Thoracic aorta (tissue), 2 donors: ENCODE data around the gene DDX47. TPM values are rescaled to one million over a fixed set of nuclear protein-coding genes. Genes with fewer than 3 reads are reported as not detected.
"Not testable (repeated sequence)": the region's sequence is repeated elsewhere in the genome, so short reads cannot be mapped to it uniquely, and the experiment has no call there.

Experiments used
- ATAC-seq: fragments of 150-250 bp; one replicate; pipeline ENCODE4 v1.8.0; 2017; ENCODE audit warnings: low read depth; ENCODE audit not compliant: insufficient number of reproducible peaks, low FRiP score
- DNase-seq: peaks from one replicate; pipeline ENCODE4 v3.0.0-alpha.2; 2020; ENCODE audit warnings: low spot score
- H3K27ac ChIP-seq, 2 donors: fragments of 200-600 bp; sonication (generic); 1 replicate in 1 of 2; 2 replicates in 1 of 2; pipeline ENCODE4 v1.5.1; 2016; ENCODE audit warnings: mild to moderate bottlenecking in 2 of 2, moderate library complexity in 2 of 2
- H3K27me3 ChIP-seq: fragments of 200-600 bp; sonication (generic); replicated peaks from 2 replicates; pipeline ENCODE4 v1.6.0; 2016; ENCODE audit warnings: mild to moderate bottlenecking; ENCODE audit not compliant: insufficient read depth
- H3K36me3 ChIP-seq: fragments of 200-600 bp; sonication (generic); one replicate; pipeline ENCODE4 v1.5.1; 2016
- H3K4me1 ChIP-seq, 2 donors: fragments of 200-600 bp; sonication (generic); 1 replicate in 1 of 2; 2 replicates in 1 of 2; pipeline versions ENCODE4 v1.5.1 to v1.6.0; 2016; ENCODE audit warnings: low read depth in 2 of 2, mild to moderate bottlenecking in 1 of 2; ENCODE audit not compliant: control insufficient read depth in 1 of 2
- H3K4me3 ChIP-seq: fragments of 200-600 bp; sonication (generic); 2 replicates; pipeline ENCODE4 v1.5.1; 2016; ENCODE audit warnings: mild to moderate bottlenecking
- H3K9me3 ChIP-seq: fragments of 200-600 bp; sonication (generic); 2 replicates; pipeline ENCODE4 v1.5.1; 2016
- total RNA-seq, 2 donors: library from RNA; depleted of rRNA; stranded (reverse); fragments of >200 nt; gene quantifications; one replicate each; pipeline versions ENCODE4 v1.1.0 to v1.2.3, GENCODE V29; 2016
- TF ChIP-seq, protein P1 (sequence below): fragments of 200-600 bp; sonication (generic); IDR thresholded peaks from one replicate; pipeline ENCODE4 v1.5.1; 2019; ENCODE audit warnings: antibody characterized with exemption

The DDX47 gene
- total RNA-seq, 2 donors from 2014 or later = 43.5 to 51.1 TPM

GRCh38 chr12:12817616-12818015 lies 4.5 kb downstream of the DDX47 start:
- no peak overlapping the region for H3K27ac ChIP-seq
- no peaks in the 10 kb centered on the region for H3K9me3 ChIP-seq
- ATAC-seq (no peak), DNase-seq (no peak)
- no peaks in the 10 kb centered on the region for H3K27me3 ChIP-seq
- no peak overlapping the region for H3K4me3 ChIP-seq
- H3K36me3 ChIP-seq = peaks cover 10% of the 10 kb centered on the region
- TF ChIP-seq, protein P1, sequence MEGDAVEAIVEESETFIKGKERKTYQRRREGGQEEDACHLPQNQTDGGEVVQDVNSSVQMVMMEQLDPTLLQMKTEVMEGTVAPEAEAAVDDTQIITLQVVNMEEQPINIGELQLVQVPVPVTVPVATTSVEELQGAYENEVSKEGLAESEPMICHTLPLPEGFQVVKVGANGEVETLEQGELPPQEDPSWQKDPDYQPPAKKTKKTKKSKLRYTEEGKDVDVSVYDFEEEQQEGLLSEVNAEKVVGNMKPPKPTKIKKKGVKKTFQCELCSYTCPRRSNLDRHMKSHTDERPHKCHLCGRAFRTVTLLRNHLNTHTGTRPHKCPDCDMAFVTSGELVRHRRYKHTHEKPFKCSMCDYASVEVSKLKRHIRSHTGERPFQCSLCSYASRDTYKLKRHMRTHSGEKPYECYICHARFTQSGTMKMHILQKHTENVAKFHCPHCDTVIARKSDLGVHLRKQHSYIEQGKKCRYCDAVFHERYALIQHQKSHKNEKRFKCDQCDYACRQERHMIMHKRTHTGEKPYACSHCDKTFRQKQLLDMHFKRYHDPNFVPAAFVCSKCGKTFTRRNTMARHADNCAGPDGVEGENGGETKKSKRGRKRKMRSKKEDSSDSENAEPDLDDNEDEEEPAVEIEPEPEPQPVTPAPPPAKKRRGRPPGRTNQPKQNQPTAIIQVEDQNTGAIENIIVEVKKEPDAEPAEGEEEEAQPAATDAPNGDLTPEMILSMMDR = no peak
- peaks cover 28 to 37% of the 10 kb centered on the region in 2 donors for H3K4me1 ChIP-seq

DNA sequence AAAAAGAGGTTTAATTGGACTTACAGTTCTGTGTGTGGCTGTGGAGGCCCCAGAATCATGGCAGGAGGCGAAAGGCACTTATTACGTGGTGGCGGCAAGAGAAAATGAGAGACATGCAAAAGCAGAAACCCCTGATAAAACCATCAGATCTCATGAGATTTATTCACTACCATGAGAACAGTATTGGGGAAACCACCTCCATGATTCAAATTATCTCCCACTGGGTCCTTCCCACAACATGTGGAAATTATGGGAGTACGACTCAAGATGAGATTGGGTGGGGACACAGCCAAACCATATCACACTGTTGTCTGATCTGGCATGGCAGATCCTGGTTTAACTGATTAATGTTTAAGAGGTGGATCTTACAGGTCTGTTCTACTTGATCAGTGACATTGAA lies 5.6 kb downstream of the DDX47 start:
- peak overlapping the region; percentile 21 to 69 for H3K27ac ChIP-seq
- TF ChIP-seq, protein P1 = no peak
- peaks cover 21% of the 10 kb centered on the region for H3K36me3 ChIP-seq
- DNase-seq (no peak), ATAC-seq (no peak)
- peaks cover 27 to 37% of the 10 kb centered on the region in 2 donors for H3K4me1 ChIP-seq
- H3K27me3 ChIP-seq = no peaks in the 10 kb centered on the region
- H3K4me3 ChIP-seq = no peak overlapping the region
- H3K9me3 ChIP-seq = no peaks in the 10 kb centered on the region

DNA sequence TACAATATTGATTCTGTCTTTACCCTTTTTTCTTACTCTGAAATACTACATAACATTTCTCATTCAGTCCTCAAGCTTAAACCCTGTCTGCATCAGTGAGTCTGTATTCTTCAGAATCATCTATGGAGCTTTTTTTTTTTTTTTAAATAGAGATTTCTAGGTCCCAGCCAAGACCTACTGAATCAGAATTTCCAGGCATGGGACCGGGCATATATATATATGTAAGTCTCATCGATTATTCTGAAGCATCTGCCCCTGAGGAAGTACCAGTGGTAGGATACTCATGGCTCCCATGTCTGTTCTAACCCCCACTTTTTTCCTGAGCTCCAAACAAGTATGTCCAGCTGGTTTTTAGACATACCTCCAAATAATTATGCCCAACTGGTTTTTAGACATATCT lies 6.1 kb downstream of the DDX47 start:
- Histone ChIP-seq H3K4me3 (no peak overlapping the region), H3K4me1 (peaks cover 22 to 31% of the 10 kb centered on the region in 2 donors), H3K27ac (peak overlapping the region; percentile 21 to 69), H3K27me3 (no peaks in the 10 kb centered on the region), H3K9me3 (no peaks in the 10 kb centered on the region), H3K36me3 (peaks cover 26% of the 10 kb centered on the region)
- TF ChIP-seq, protein P1 = no peak
- ATAC-seq (no peak), DNase-seq (no peak)

- Histone ChIP-seq H3K9me3 (no peaks in the 10 kb centered on the region), H3K4me3 (peak overlapping the region; percentile 23), H3K27ac (peak overlapping the region; percentile 21 to 69), H3K4me1 (peaks cover 16 to 25% of the 10 kb centered on the region in 2 donors), H3K36me3 (peaks cover 30% of the 10 kb centered on the region), H3K27me3 (no peaks in the 10 kb centered on the region)
- DNase-seq (peak; percentile 19), ATAC-seq (peak; percentile 69)
- TF ChIP-seq, protein P1 = no peak
Observed at GRCh38 chr12:12819752-12820311, 6.7 kb downstream of the DDX47 start.

DNA sequence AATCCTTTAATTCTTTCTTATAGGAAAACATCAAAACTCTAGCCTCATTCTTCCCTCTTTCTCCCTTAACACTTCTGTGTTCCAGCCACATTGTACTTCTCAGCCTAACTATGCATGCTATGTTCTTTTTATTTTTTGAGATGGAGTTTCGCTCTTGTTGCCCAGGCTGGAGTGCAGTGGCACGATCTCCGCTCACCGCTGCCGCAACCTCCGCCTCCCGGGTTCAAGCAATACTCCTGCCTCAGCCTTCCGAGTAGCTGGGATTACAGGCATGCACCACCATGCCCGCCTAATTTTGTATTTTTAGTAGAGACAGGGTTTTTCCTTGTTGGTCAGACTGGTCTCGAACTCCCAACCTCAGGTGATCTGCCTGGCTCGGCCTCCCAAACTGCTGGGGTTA lies 7.2 kb downstream of the DDX47 start:
- not testable (repeated sequence) for H3K27me3 ChIP-seq, DNase-seq, ATAC-seq, H3K9me3 ChIP-seq, H3K4me3 ChIP-seq
- H3K27ac ChIP-seq = peak overlapping the region; percentile 21 to 69
- peaks cover 13 to 24% of the 10 kb centered on the region in 2 donors for H3K4me1 ChIP-seq
- peaks cover 35% of the 10 kb centered on the region for H3K36me3 ChIP-seq

DNA sequence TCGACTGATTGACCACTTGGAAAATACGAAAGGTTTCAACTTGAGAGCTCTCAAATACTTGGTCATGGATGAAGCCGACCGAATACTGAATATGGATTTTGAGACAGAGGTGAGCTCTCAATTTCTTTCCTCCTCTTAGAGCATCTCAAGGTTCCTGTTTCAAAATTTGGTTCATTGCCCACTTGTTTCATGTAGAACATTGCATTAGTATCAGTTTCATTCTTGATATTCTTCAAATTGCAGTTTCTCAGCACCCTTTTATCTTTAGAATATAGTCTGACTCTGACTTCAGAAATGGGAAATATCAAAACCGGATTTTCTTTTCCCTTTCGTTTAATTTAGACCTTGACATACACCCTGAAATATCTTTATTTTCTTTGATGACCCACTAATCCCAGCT lies 8.8 kb downstream of the DDX47 start:
- H3K27me3 ChIP-seq = no peaks in the 10 kb centered on the region
- TF ChIP-seq, protein P1 = no peak
- H3K4me1 ChIP-seq = peaks cover 12 to 24% of the 10 kb centered on the region in 2 donors
- DNase-seq (no peak), ATAC-seq (no peak)
- no peak overlapping the region for H3K27ac ChIP-seq
- H3K36me3 ChIP-seq = peaks cover 47% of the 10 kb centered on the region
- H3K9me3 ChIP-seq = no peaks in the 10 kb centered on the region
- H3K4me3 ChIP-seq = no peak overlapping the region
